K562 (cell line): ENCODE data around the gene FTH1. TPM values are rescaled to one million over a fixed set of nuclear protein-coding genes. Genes with fewer than 3 reads are reported as not detected.
A peak's percentile ranks its signal among the peaks of the same experiment; 100 is the strongest.

Source experiments
- CEBPB ChIP-seq: fragments of 450-650 bp; IDR thresholded peaks from 2 replicates; pipeline ENCODE4 v1.6.1; 2016; ENCODE audit warnings: missing genetic modification characterization, missing compliant biosample characterization
- DNMT1 ChIP-seq: fragments of 450-650 bp; IDR thresholded peaks from 2 replicates; pipeline ENCODE4 v1.6.1; 2016; ENCODE audit warnings: antibody characterized with exemption, mild to moderate bottlenecking
- EHMT2 ChIP-seq: fragments of 450-650 bp; IDR thresholded peaks from 2 replicates; pipeline ENCODE4 v1.6.1; 2018; ENCODE audit warnings: antibody characterized with exemption
- FOSL1 ChIP-seq: fragments of 200-800 bp; sonication (Bioruptor generic); conservative IDR thresholded peaks from 2 replicates; pipeline ENCODE4 v1.6.1; 2016; ENCODE audit warnings: missing genetic modification characterization, missing compliant biosample characterization
- GABPB1 ChIP-seq: sonication (generic); formaldehyde crosslinking; IDR thresholded peaks from 2 replicates; pipeline ENCODE4 v1.8.0; 2022; ENCODE audit warnings: mild to moderate bottlenecking, missing genetic modification reagents
- HCFC1 ChIP-seq: IDR thresholded peaks from 2 replicates; pipeline ENCODE4 v1.6.1; 2012; ENCODE audit warnings: low read depth, low read length, improper control_type of control experiment
- HSF4 ChIP-seq: fragments of 250-450 bp; sonication (Bioruptor Pico); IDR thresholded peaks from 2 replicates; pipeline ENCODE4 v2.1.2; 2022; ENCODE audit warnings: mild to moderate bottlenecking, moderate library complexity, borderline replicate concordance
- LARP7 ChIP-seq: fragments of 450-650 bp; IDR thresholded peaks from 2 replicates; pipeline ENCODE4 v1.6.1; 2016
- MEIS2 ChIP-seq: fragments of 450-650 bp; IDR thresholded peaks from 2 replicates; pipeline ENCODE4 v1.6.1; 2014; ENCODE audit warnings: mild to moderate bottlenecking; ENCODE audit not compliant: partially characterized antibody
- MYNN ChIP-seq, 2 experiments: sonication (generic); formaldehyde crosslinking in 1 of 2; IDR thresholded peaks; 2 replicates each; pipeline versions ENCODE4 v1.5.0 to v1.6.1; 2016 to 2020; ENCODE audit warnings: antibody characterized with exemption in 1 of 2, missing genetic modification reagents in 1 of 2
- NCOA4 ChIP-seq: fragments of 450-650 bp; IDR thresholded peaks from 2 replicates; pipeline ENCODE4 v1.6.1; 2018; ENCODE audit warnings: mild to moderate bottlenecking; ENCODE audit not compliant: partially characterized antibody
- NELFE ChIP-seq: IDR thresholded peaks from 2 replicates; pipeline ENCODE4 v1.6.1; 2011; ENCODE audit warnings: mild to moderate bottlenecking; ENCODE audit not compliant: insufficient read depth, insufficient read length
- POLR2H ChIP-seq: IDR thresholded peaks from 2 replicates; pipeline ENCODE4 v1.6.1; 2016; ENCODE audit warnings: missing genetic modification characterization, low read depth, mild to moderate bottlenecking, control low read depth, missing compliant biosample characterization, moderate library complexity
- RBM14 ChIP-seq: fragments of 200-400 bp; formaldehyde crosslinking; IDR thresholded peaks from 2 replicates; pipeline ENCODE4 v1.6.1; 2018; ENCODE audit warnings: low read depth, mild to moderate bottlenecking, low read length, moderate library complexity, borderline replicate concordance; ENCODE audit not compliant: insufficient read depth
- SAFB2 ChIP-seq: fragments of 200-400 bp; formaldehyde crosslinking; IDR thresholded peaks from 2 replicates; pipeline ENCODE4 v1.6.1; 2018; ENCODE audit warnings: borderline replicate concordance, low read length, low read depth, moderate library complexity; ENCODE audit not compliant: severe bottlenecking
- STAT5A ChIP-seq: IDR thresholded peaks from 2 replicates; pipeline ENCODE4 v1.6.1; 2012; ENCODE audit warnings: low read length, inconsistent platforms, borderline replicate concordance
- SUPT5H ChIP-seq: fragments of 450-650 bp; IDR thresholded peaks from 2 replicates; pipeline ENCODE4 v1.6.1; 2016
- TCF7 ChIP-seq: sonication (generic); IDR thresholded peaks from 2 replicates; pipeline ENCODE4 v1.6.1; 2016; ENCODE audit warnings: antibody characterized with exemption, borderline replicate concordance
- TEAD1 ChIP-seq, 2 experiments: fragments of 450-650 bp in 1 of 2; sonication (generic) in 1 of 2; formaldehyde crosslinking; IDR thresholded peaks; 2 replicates each; pipeline versions ENCODE4 v1.4.0 to v1.8.0; 2020 to 2022; ENCODE audit warnings: mild to moderate bottlenecking in 2 of 2, missing genetic modification reagents in 1 of 2
- ZC3H11A ChIP-seq: IDR thresholded peaks from 2 replicates; pipeline ENCODE4 v1.6.1; 2012; ENCODE audit warnings: low read depth, low read length, improper control_type of control experiment
- ZNF124 ChIP-seq: sonication (generic); formaldehyde crosslinking; IDR thresholded peaks from 2 replicates; pipeline ENCODE4 v1.8.1; 2022; ENCODE audit warnings: missing genetic modification reagents
- polyA plus RNA-seq, 8 experiments: library from polyadenylated mRNA; depleted of rRNA in 4 of 8; stranded (reverse) in 5 of 8; unstranded in 3 of 8; fragments of >200 nt; fragmentation: Nextera tagmentation in 2 of 8; fragmentation: Illumina TruSeq in 1 of 8; extraction: Ambion mirVana in 2 of 8; extraction: Trizol in 1 of 8; gene quantifications; 2 replicates each; pipeline versions ENCODE4 v1.2.1 to v1.2.3, GENCODE V29; 2011 to 2014; ENCODE audit warnings: inconsistent platforms in 1 of 8, missing spikeins in 1 of 8
- total RNA-seq, 7 experiments: library from RNA; depleted of rRNA in 6 of 7; stranded (reverse); fragments of >200 nt in 6 of 7; fragmentation: Illumina TruSeq in 2 of 7; extraction: Trizol in 2 of 7; gene quantifications; 2 replicates each; pipeline versions ENCODE4 v1.2.1 to v1.2.3, GENCODE V29; 2011 to 2021; ENCODE audit warnings: low replicate concordance in 1 of 7
- TF ChIP-seq, protein P1 (sequence below): fragments of 250-450 bp; sonication (Bioruptor Pico); IDR thresholded peaks from 2 replicates; pipeline ENCODE4 v1.8.0; 2021; ENCODE audit warnings: moderate library complexity, mild to moderate bottlenecking, inconsistent platforms
- TF ChIP-seq, protein P2 (sequence below): fragments of 450-650 bp; IDR thresholded peaks from 2 replicates; pipeline ENCODE4 v1.6.1; 2017; ENCODE audit warnings: antibody characterized with exemption, mild to moderate bottlenecking

The FTH1 gene
- total and polyA plus RNA-seq, 9 of the 15 experiments (the other 6 are each of a cell fraction or from before 2014, with no cell fraction given): 370 to 3,146 (median 802) TPM

DNA sequence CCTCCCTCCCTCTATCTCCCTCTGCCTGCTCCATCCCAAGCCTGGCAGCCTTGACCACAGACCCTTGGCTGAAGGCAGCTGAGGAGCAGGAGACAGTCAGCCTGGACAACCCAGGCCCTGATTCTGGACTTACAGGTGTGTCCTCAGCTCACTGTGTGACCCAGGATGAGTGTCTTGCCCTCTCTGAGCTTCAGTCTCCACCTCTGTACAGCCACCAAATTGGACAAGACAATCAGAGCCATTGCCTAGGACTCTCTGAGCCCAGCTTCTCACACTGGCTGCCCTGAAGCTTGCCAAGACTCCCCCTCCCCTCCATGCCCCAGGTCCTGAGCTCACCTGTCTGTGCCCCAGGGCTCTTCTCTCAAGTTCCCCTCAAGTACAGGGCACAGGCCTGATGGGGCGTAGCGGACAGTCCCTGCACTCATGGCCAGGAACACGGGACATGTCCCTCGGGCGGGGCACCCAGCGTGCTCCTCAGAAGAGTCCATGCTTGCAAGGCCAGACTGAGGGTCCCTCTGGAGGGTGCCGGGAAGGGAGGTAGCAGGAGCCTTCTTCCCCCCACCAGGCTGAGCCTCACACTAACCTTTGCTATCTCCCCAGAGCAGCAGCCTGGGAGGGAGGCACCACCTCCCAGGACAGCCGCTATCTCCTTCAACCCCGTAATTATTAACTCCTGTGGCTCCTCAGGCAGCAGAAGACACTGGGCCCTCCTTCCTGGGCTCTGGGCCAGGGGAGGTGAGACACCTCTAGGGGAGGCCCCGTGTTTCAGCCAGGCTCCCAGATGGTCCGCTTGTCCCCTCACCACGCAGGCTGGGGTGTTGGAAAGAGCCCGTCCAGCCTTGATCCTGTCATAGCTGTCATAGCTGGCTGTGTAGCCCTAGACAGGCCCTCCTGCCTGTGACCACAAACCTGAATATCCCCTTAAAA, 47.5 kb downstream of the FTH1 start (continued):
- no peak for TF ChIP-seq DNMT1
- TF ChIP-seq FOSL1: 0 out of 2 replicates have a peak, but pooled peaks have one; percentile 13
- TF ChIP-seq POLR2H: no peak
- no peak for TF ChIP-seq NELFE
- no peak for TF ChIP-seq GABPB1 (CRISPR knock-in tag)
- TF ChIP-seq TCF7: no peak
- TF ChIP-seq EHMT2: no peak
- TF ChIP-seq, protein P1, sequence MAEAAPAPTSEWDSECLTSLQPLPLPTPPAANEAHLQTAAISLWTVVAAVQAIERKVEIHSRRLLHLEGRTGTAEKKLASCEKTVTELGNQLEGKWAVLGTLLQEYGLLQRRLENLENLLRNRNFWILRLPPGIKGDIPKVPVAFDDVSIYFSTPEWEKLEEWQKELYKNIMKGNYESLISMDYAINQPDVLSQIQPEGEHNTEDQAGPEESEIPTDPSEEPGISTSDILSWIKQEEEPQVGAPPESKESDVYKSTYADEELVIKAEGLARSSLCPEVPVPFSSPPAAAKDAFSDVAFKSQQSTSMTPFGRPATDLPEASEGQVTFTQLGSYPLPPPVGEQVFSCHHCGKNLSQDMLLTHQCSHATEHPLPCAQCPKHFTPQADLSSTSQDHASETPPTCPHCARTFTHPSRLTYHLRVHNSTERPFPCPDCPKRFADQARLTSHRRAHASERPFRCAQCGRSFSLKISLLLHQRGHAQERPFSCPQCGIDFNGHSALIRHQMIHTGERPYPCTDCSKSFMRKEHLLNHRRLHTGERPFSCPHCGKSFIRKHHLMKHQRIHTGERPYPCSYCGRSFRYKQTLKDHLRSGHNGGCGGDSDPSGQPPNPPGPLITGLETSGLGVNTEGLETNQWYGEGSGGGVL (CRISPR knock-in tag): no peak
- no peak for TF ChIP-seq RBM14
- no peak for TF ChIP-seq ZNF124 (CRISPR knock-in tag)
- no peak for TF ChIP-seq ZC3H11A
- no peak for TF ChIP-seq SAFB2
- no peak for TF ChIP-seq SUPT5H
- peak; percentile 81 for TF ChIP-seq STAT5A
- peak in 1 of 2 experiments; percentile 53; a peak in 1 of 4 replicates for TF ChIP-seq TEAD1 (CRISPR knock-in tag; IDR thresholded peaks at IDR 0.05)
- TF ChIP-seq MEIS2: peak; percentile 65
- no peak for TF ChIP-seq HCFC1
- peak; percentile 73; the same call in 1 of the 2 replicates for TF ChIP-seq MYNN (IDR thresholded peaks at IDR 0.05)
- no peak for TF ChIP-seq MYNN (CRISPR knock-in tag; IDR thresholded peaks at IDR 0.05)
- no peak for TF ChIP-seq CEBPB (tag)
- no peak for TF ChIP-seq LARP7
- TF ChIP-seq, protein P2, sequence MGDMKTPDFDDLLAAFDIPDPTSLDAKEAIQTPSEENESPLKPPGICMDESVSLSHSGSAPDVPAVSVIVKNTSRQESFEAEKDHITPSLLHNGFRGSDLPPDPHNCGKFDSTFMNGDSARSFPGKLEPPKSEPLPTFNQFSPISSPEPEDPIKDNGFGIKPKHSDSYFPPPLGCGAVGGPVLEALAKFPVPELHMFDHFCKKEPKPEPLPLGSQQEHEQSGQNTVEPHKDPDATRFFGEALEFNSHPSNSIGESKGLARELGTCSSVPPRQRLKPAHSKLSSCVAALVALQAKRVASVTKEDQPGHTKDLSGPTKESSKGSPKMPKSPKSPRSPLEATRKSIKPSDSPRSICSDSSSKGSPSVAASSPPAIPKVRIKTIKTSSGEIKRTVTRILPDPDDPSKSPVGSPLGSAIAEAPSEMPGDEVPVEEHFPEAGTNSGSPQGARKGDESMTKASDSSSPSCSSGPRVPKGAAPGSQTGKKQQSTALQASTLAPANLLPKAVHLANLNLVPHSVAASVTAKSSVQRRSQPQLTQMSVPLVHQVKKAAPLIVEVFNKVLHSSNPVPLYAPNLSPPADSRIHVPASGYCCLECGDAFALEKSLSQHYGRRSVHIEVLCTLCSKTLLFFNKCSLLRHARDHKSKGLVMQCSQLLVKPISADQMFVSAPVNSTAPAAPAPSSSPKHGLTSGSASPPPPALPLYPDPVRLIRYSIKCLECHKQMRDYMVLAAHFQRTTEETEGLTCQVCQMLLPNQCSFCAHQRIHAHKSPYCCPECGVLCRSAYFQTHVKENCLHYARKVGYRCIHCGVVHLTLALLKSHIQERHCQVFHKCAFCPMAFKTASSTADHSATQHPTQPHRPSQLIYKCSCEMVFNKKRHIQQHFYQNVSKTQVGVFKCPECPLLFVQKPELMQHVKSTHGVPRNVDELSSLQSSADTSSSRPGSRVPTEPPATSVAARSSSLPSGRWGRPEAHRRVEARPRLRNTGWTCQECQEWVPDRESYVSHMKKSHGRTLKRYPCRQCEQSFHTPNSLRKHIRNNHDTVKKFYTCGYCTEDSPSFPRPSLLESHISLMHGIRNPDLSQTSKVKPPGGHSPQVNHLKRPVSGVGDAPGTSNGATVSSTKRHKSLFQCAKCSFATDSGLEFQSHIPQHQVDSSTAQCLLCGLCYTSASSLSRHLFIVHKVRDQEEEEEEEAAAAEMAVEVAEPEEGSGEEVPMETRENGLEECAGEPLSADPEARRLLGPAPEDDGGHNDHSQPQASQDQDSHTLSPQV: peak; percentile 59
- no peak for TF ChIP-seq HSF4 (CRISPR knock-in tag)
- TF ChIP-seq NCOA4: peak; percentile 7
